Stimulated activated effector memory CD8-positive, alpha-beta T cell treated with anti-CD3 and anti-CD28 coated beads, Interleukin-12 subunit alpha, Interleukin-12 subunit beta, amount 100 ng/mL, for 72 hours (primary cell): ENCODE measurements around the gene MEGF9.

Experiments
- ATAC-seq: fragments of 150-1000 bp; cut with Tn5 transposase; 2 replicates; pipeline ENCODE4 v1.10.0; 2021
- DNase-seq, 2 donors: peaks; one replicate each; pipeline ENCODE4 v3.0.0; 2021 to 2022; ENCODE audit warnings: low spot score in 2 of 2
- H3K27ac Mint-ChIP-seq: one replicate; pipeline ENCODE4 v1.8.0; 2022; ENCODE audit warnings: mild to moderate bottlenecking, mixed read lengths
- H3K36me3 Mint-ChIP-seq: one replicate; pipeline ENCODE4 v1.8.0; 2022; ENCODE audit warnings: mild to moderate bottlenecking, mixed read lengths
- H3K4me1 Mint-ChIP-seq: one replicate; pipeline ENCODE4 v1.8.0; 2022; ENCODE audit warnings: mixed read lengths
- H3K4me3 Mint-ChIP-seq: one replicate; pipeline ENCODE4 v1.8.0; 2022; ENCODE audit warnings: mild to moderate bottlenecking, mixed read lengths
- H3K9me3 Mint-ChIP-seq: one replicate; pipeline ENCODE4 v1.8.0; 2022; ENCODE audit warnings: mixed read lengths

The MEGF9 gene

GRCh38 chr9:120715389-120715924 lies 1.2 kb upstream of the MEGF9 start:
- Mint-ChIP-seq H3K4me1 (peaks cover 24% of the 10 kb centered on the region), H3K27ac (no peak overlapping the region), H3K4me3 (peak overlapping the region; percentile 92), H3K9me3 (no peaks in the 10 kb centered on the region), H3K36me3 (peaks cover 7% of the 10 kb centered on the region)
- ATAC-seq (no peak), DNase-seq (no peak)

DNA sequence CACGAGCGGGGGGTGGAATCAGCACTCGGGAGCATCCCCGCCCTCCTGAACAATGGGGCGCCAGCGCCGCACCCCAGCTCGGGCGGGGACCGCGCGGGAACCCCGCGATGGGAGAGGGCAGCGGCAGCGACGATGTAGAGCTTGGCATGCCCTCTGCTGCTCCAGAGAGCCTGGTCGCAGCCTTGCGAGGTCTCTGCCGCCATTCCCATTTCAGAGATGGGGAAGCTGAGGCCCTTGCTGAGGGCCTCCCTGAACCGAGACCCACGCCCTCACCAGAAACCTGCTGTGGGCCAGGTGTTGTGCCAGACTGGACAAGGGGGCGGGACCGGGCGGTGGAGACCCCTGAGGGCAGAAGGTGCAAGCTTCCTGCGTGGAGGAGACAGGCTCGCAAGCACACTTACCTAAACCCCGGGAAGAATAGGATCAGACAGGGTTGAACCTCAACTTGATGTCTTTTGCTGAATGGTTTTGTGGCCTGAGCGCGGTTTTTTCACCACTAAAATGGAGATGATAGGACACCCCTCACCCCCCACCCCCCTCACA lies 647 bp upstream of the MEGF9 start:
- DNase-seq (no peak), ATAC-seq (no peak)
- Mint-ChIP-seq H3K27ac (peak overlapping the region; percentile 50), H3K4me3 (peak overlapping the region; percentile 92), H3K9me3 (no peaks in the 10 kb centered on the region), H3K36me3 (peaks cover 7% of the 10 kb centered on the region), H3K4me1 (peaks cover 24% of the 10 kb centered on the region)

DNA sequence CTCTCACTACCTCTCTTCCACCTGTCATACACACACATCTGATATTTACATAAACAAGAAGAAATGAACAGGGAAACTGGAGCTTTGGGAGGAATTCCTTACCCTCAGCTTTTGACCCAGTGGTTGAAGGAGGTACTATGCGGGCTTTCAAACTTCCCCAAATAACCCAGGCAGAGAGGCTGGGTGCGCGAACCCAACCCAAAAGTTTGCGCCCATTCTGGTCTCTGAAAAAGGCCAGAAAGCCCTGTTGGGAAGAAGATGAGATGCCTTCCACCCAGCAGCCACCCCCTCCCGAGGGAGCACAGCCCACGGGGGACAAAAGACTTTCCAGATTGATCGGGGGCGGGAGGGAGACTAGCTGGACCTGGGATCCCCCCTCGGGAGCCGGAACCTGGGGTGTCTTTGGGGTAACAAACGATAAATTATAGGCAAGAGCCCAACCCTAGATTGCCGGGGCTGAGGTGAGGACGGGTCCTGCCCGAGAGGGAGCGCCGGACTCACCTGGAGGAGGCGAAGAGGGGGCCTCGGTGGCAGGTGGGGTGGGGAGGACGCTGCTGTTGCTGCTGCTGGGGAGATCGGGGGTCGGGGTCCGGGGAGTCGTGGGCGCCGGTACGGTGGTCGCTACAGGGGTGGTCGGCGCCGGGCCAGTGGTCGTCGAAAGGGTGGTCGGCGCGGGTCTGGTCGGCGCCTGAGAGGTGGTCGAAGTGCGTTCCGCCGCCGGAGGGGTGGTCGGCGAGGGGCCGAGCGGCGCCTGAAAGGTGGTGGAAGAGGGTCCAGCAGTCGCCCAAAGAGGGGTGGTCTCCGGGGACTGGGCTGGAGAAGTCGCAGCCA lies 798 bp downstream of the MEGF9 start:
- H3K9me3 Mint-ChIP-seq = no peaks in the 10 kb centered on the region
- peaks cover 7% of the 10 kb centered on the region for H3K36me3 Mint-ChIP-seq
- H3K4me3 Mint-ChIP-seq = peak overlapping the region; percentile 92
- ATAC-seq = no peak
- peak; percentile 10 to 66 for DNase-seq
- peaks cover 30% of the 10 kb centered on the region for H3K4me1 Mint-ChIP-seq
- H3K27ac Mint-ChIP-seq = peak overlapping the region; percentile 88

- H3K27ac Mint-ChIP-seq = peak overlapping the region; percentile 88
- H3K9me3 Mint-ChIP-seq = no peaks in the 10 kb centered on the region
- DNase-seq (no peak), ATAC-seq (no peak)
- peak overlapping the region; percentile 92 for H3K4me3 Mint-ChIP-seq
- H3K4me1 Mint-ChIP-seq = peaks cover 30% of the 10 kb centered on the region
- peaks cover 7% of the 10 kb centered on the region for H3K36me3 Mint-ChIP-seq
Observed at GRCh38 chr9:120712539-120713031, 1.7 kb downstream of the MEGF9 start.

DNA sequence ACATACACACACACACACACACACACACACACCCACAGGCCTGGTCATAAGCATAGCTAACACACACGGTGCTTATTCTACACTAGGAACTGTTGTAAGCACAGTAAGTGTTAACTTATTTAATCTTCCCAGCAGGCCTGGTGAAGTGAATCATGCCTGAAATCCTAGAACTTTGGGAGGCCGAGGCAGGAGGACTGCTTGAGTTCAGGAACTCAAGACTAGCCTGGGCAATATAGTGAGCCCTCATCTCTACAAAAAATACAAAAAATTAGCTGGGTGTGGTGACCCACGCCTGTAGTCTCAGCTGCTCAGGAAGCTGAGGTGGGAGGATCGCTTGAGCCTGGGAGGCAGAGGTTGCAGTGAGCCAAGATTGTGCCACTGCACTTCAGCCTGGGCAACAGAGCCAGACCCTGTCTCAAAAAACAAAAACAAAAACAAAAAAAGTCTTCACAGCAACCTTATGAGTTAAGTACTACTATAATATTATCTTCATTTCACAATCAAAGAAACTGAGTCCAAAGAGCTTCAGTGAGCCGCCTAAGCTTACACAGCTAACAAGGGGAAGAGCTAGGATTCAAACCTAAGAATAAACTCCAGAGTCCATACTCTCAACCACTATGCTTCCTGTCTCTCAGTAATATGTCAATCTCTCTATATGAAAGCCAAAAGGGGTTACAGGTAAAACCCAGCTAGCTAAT lies 2.3 kb downstream of the MEGF9 start:
- DNase-seq (no peak), ATAC-seq (no peak)
- peaks cover 30% of the 10 kb centered on the region for H3K4me1 Mint-ChIP-seq
- peak overlapping the region; percentile 26 for H3K27ac Mint-ChIP-seq
- H3K9me3 Mint-ChIP-seq = no peaks in the 10 kb centered on the region
- peaks cover 7% of the 10 kb centered on the region for H3K36me3 Mint-ChIP-seq
- H3K4me3 Mint-ChIP-seq = peak overlapping the region; percentile 92

GRCh38 chr9:120711354-120711753 lies 2.9 kb downstream of the MEGF9 start:
- no peaks in the 10 kb centered on the region for H3K9me3 Mint-ChIP-seq
- H3K27ac Mint-ChIP-seq = peak overlapping the region; percentile 26
- H3K36me3 Mint-ChIP-seq = peaks cover 7% of the 10 kb centered on the region
- peak overlapping the region; percentile 92 for H3K4me3 Mint-ChIP-seq
- ATAC-seq (no peak), DNase-seq (no peak)
- peaks cover 30% of the 10 kb centered on the region for H3K4me1 Mint-ChIP-seq

DNA sequence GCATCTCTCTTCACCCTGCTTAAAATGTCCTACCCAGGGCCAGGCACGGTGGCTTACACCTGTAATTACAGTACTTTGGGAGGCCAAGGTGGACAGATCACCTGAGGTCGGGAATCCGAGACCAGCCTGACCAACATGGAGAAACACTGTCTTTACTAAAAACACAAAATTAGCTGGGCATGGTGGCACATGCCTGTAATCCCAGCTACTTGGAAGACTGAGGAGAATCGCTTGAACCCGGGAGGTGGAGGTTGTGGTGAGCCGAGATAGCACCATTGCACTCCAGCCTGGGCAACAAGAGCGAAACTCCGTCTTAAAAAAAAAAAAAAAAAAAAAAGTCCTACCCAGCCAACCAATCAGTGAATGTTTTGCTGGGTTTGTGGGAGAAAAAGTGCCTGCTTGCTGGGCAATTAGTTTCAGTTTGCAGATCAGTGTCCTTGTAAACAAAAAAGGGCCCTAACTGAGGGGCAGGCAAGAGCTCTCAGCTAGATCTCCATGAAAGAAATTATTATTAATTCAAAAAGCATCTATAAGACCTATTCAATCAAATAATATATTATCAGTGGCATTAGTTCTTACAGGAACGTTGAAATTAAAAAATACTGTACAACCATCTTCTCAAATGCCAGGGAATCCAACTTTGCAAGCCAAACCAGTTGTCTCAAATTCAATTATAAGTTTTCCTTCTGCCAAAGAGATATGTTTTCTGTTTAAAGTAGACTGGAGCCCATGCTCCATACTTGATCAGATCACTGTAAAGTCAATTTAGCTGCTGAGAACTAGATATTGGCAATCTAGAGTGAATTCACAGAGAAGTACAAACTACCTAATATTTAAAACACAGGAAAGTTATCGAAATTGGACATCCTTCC lies 3.9 kb downstream of the MEGF9 start:
- peak overlapping the region; percentile 40 for H3K27ac Mint-ChIP-seq
- ATAC-seq (no peak), DNase-seq (peak in 1 of 2 donors; percentile 64)
- H3K4me1 Mint-ChIP-seq = peaks cover 30% of the 10 kb centered on the region
- H3K4me3 Mint-ChIP-seq = peak overlapping the region; percentile 92
- H3K9me3 Mint-ChIP-seq = no peaks in the 10 kb centered on the region
- peaks cover 7% of the 10 kb centered on the region for H3K36me3 Mint-ChIP-seq

GRCh38 chr9:120708526-120709224 lies 5.6 kb downstream of the MEGF9 start:
- Mint-ChIP-seq H3K27ac (no peak overlapping the region), H3K4me1 (peaks cover 25% of the 10 kb centered on the region), H3K36me3 (peaks cover 7% of the 10 kb centered on the region), H3K4me3 (peak overlapping the region; percentile 28), H3K9me3 (no peaks in the 10 kb centered on the region)
- ATAC-seq (no peak), DNase-seq (no peak)

DNA sequence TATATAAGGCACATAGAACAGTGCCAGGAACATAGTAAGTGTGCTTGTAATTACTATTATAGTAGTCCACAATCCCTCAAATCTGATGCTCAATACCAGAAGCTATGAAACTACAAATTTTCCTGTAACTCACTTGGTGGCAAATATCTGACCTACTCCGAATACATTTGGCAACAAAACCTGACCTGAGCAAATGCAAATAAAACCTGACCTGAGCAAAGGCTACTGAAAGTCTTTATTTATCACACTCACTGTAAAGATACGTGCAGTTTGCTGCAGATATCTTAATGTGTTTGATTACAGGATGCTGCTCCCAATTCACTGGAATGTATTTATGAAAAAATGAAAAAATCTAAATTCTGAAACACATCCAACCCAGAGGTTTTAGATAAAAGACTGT lies 7.1 kb downstream of the MEGF9 start:
- Mint-ChIP-seq H3K9me3 (no peaks in the 10 kb centered on the region), H3K4me3 (no peak overlapping the region), H3K36me3 (no peaks in the 10 kb centered on the region), H3K27ac (no peak overlapping the region), H3K4me1 (peaks cover 11% of the 10 kb centered on the region)
- ATAC-seq (no peak), DNase-seq (no peak)

- DNase-seq (no peak), ATAC-seq (no peak)
- Mint-ChIP-seq H3K36me3 (no peaks in the 10 kb centered on the region), H3K4me1 (peaks cover 6% of the 10 kb centered on the region), H3K27ac (no peak overlapping the region), H3K9me3 (no peaks in the 10 kb centered on the region), H3K4me3 (no peak overlapping the region)
Observed at GRCh38 chr9:120705174-120705573, 9.1 kb downstream of the MEGF9 start.

- H3K27ac Mint-ChIP-seq = no peak overlapping the region
- no peak for ATAC-seq
Observed at GRCh38 chr9:120702075-120702474, 12.2 kb downstream of the MEGF9 start.

GRCh38 chr9:120701248-120701647 lies 13.0 kb downstream of the MEGF9 start:
- Mint-ChIP-seq H3K9me3 (no peaks in the 10 kb centered on the region), H3K27ac (no peak overlapping the region), H3K36me3 (no peaks in the 10 kb centered on the region), H3K4me3 (no peak overlapping the region), H3K4me1 (no peaks in the 10 kb centered on the region)
- DNase-seq (no peak), ATAC-seq (no peak)

More at GRCh38 chr9:120702075-120702474, 12.2 kb downstream of the MEGF9 start:
- Mint-ChIP-seq H3K4me1 (no peaks in the 10 kb centered on the region), H3K9me3 (no peaks in the 10 kb centered on the region), H3K4me3 (no peak overlapping the region), H3K36me3 (no peaks in the 10 kb centered on the region)
- no peak for DNase-seq

DNA sequence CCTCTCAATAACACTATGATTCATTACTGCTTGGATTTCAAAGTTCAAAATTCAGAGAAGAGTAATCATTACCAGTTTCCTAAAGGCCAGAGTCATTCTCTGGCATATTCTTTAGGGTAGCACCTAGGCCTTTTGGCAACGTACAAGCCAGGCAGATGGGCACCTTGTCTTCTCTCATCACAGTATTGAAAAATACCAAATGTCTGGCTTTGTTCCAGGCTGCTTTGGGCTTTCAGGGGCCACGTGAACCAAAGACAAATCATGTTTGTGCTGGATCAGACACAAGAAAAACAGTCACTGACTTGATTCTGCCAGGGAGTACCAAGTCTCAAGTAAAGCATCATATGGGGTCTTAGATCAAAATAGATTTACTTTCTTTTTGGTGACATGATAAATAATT lies 15.5 kb downstream of the MEGF9 start:
- no peak for DNase-seq
- Mint-ChIP-seq H3K9me3 (no peaks in the 10 kb centered on the region), H3K4me3 (no peak overlapping the region), H3K4me1 (peaks cover 13% of the 10 kb centered on the region), H3K36me3 (no peaks in the 10 kb centered on the region), H3K27ac (no peak overlapping the region)
- ATAC-seq = no peak

DNA sequence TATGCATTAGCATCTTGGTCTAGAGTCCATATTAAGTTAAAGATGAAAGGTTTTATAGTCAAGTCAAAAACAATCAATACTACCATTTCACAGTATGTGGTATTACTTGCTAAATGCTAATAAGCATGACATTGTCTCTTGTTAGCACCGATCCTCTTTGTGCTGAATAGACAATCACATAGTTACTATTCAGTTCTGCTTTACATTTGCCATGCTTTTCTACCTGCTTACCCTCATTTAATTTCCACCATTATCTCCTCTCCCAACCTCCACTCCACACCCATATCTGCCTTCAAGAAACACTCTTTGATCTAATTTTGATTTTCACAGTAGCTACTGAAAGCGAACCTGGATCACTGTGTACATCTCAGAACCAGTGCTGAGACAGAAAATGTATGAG lies 16.8 kb downstream of the MEGF9 start:
- DNase-seq (no peak), ATAC-seq (no peak)
- Mint-ChIP-seq H3K36me3 (no peaks in the 10 kb centered on the region), H3K4me1 (peaks cover 25% of the 10 kb centered on the region), H3K4me3 (no peak overlapping the region), H3K9me3 (no peaks in the 10 kb centered on the region), H3K27ac (no peak overlapping the region)
